Colonic mucosa (tissue), 4 donors: ENCODE measurements around the gene SUPT3H. TPM values are rescaled to one million over a fixed set of nuclear protein-coding genes. Genes with fewer than 3 reads are reported as not detected.
"Not testable (repeated sequence)": the region's sequence is repeated elsewhere in the genome, so short reads cannot be mapped to it uniquely, and the experiment has no call there.

Experiments
- DNase-seq: peaks from one replicate; pipeline ENCODE4 v3.0.0-alpha.2; 2020
- H3K27ac ChIP-seq: fragments of 200-600 bp; one replicate; pipeline ENCODE4 v1.8.0; 2021
- H3K27me3 ChIP-seq: fragments of 200-600 bp; one replicate; pipeline ENCODE4 v1.8.0; 2021
- H3K36me3 ChIP-seq: fragments of 200-600 bp; one replicate; pipeline ENCODE4 v1.8.0; 2021
- H3K4me1 ChIP-seq: fragments of 200-600 bp; one replicate; pipeline ENCODE4 v1.8.0; 2021; ENCODE audit warnings: mild to moderate bottlenecking
- H3K4me3 ChIP-seq: fragments of 200-600 bp; one replicate; pipeline ENCODE4 v1.8.0; 2021
- H3K9ac ChIP-seq, 2 donors: one replicate each; pipeline ENCODE4 v1.7.0; 2013; ENCODE audit warnings: control low read depth in 2 of 2, low read depth in 2 of 2, low read length in 2 of 2
- H3K9me3 ChIP-seq: fragments of 200-600 bp; one replicate; pipeline ENCODE4 v1.8.0; 2021
- intact Hi-C: fragments of 100-400 bp; cut with DNase I; formaldehyde crosslinking; loops from one replicate; pipeline ENCODE4 v1.14.1; 2022
- total RNA-seq, 2 donors: library from RNA; stranded (reverse); fragmentation: NEBNext Ultra II Directional in 1 of 2; extraction: Animal tissue kit (Norgen Biotek cat#: 25700) in 1 of 2; gene quantifications; one replicate each; pipeline ENCODE4 v1.2.1, GENCODE V29; 2021
- TF ChIP-seq, protein P1 (sequence below): fragments of 200-600 bp; IDR thresholded peaks from one replicate; pipeline ENCODE4 v1.8.0; 2022; ENCODE audit warnings: antibody characterized with exemption, mild to moderate bottlenecking
- donor health status: healthy.
- donor health status: DM: no; HTN: no; CAD: no.
- donor health status: DM: no; HTN: no; CAD: no.

Gene SUPT3H
- total RNA-seq, 2 donors from 2014 or later, result 3.4 to 4.1 TPM

- intact Hi-C loops, result no loop called here
- Histone ChIP-seq H3K27me3 (no peaks in the 10 kb centered on the region), H3K27ac (no peak overlapping the region), H3K36me3 (no peaks in the 10 kb centered on the region), H3K9ac (no peak overlapping the region), H3K4me3 (no peak overlapping the region), H3K9me3 (no peaks in the 10 kb centered on the region), H3K4me1 (no peaks in the 10 kb centered on the region)
- TF ChIP-seq, protein P1, sequence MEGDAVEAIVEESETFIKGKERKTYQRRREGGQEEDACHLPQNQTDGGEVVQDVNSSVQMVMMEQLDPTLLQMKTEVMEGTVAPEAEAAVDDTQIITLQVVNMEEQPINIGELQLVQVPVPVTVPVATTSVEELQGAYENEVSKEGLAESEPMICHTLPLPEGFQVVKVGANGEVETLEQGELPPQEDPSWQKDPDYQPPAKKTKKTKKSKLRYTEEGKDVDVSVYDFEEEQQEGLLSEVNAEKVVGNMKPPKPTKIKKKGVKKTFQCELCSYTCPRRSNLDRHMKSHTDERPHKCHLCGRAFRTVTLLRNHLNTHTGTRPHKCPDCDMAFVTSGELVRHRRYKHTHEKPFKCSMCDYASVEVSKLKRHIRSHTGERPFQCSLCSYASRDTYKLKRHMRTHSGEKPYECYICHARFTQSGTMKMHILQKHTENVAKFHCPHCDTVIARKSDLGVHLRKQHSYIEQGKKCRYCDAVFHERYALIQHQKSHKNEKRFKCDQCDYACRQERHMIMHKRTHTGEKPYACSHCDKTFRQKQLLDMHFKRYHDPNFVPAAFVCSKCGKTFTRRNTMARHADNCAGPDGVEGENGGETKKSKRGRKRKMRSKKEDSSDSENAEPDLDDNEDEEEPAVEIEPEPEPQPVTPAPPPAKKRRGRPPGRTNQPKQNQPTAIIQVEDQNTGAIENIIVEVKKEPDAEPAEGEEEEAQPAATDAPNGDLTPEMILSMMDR, result no peak
- DNase-seq, result no peak
These were observed 480.4 kb downstream of the SUPT3H start for GRCh38 chr6:44897316-44897715.

DNA sequence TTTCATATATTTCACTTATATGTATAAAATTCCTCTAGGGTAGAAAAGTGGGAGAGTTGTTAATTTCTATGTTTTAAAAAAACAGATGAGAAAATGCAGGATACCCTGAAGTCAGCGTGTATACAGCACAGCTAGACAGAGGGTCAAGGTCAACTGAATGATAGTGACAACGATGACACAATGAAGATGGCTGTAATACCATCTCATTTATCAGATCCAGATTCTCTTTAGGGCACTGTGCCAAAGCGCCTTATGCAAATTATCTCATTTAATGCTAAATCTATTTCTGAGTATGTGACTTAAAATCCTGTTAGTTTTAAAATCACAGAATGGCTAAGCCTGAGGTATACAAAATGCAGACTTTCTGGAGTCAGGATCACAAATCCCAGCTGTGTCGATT lies 481.0 kb downstream of the SUPT3H start:
- Histone ChIP-seq H3K27ac (no peak overlapping the region), H3K4me3 (no peak overlapping the region), H3K9ac (no peak overlapping the region), H3K9me3 (no peaks in the 10 kb centered on the region), H3K4me1 (no peaks in the 10 kb centered on the region), H3K36me3 (no peaks in the 10 kb centered on the region), H3K27me3 (no peaks in the 10 kb centered on the region)
- intact Hi-C loops, result no loop called here
- TF ChIP-seq, protein P1, result no peak
- DNase-seq, result no peak

DNA sequence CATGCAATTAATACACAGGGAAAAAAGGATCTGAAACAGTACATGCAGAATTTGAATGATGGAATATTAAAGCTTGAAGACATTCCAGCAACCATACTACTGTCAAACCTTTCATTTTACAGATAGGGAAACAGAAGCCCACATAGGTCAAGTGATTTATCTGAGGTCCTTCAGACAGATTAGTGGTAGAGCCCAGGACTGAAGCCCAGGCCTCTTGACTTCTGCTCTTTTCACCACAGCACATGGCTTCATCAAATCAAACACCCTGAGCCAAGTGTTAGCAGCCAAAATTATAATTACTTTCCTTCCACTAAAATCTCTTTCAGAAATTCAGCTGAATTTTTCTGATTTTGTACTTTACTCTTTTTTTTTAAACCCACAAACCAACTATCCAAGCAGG lies 485.2 kb downstream of the SUPT3H start:
- no peaks in the 10 kb centered on the region for H3K27me3 ChIP-seq
- no peak for DNase-seq
- intact Hi-C loops, result no loop called here
- TF ChIP-seq, protein P1, result no peak
- no peak overlapping the region for H3K4me3 ChIP-seq
- no peaks in the 10 kb centered on the region for H3K9me3 ChIP-seq
- H3K36me3 ChIP-seq, result no peaks in the 10 kb centered on the region
- H3K27ac ChIP-seq, result no peak overlapping the region
- no peak overlapping the region for H3K9ac ChIP-seq
- H3K4me1 ChIP-seq, result no peaks in the 10 kb centered on the region

DNA sequence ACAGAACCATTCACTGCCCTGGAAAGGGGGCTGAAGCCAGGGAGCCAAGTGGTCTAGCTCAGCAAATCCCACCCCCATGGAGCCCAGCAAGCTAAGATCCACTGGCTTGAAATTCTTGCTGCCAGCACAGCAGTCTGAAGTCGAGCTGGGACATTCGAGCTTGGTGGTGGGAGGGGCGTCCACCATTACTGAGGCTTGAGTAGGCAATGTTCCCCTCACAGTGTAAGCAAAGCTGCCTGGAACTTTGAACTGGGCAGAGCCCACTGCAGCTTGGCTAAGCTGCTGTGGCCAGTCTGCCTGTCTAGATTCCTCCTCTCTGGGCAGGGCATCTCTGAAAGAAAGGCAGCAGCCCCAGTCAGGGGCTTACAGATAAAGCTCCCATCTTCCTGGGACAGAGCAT lies 498.7 kb downstream of the SUPT3H start:
- H3K9ac ChIP-seq, H3K9me3 ChIP-seq, DNase-seq, H3K36me3 ChIP-seq, H3K27ac ChIP-seq, intact Hi-C loops, H3K4me1 ChIP-seq, H3K4me3 ChIP-seq, H3K27me3 ChIP-seq: not testable (repeated sequence)

GRCh38 chr6:44876638-44877037 lies 501.1 kb downstream of the SUPT3H start:
- H3K27ac ChIP-seq, DNase-seq, H3K4me1 ChIP-seq, H3K4me3 ChIP-seq, H3K36me3 ChIP-seq, H3K9ac ChIP-seq, intact Hi-C loops, H3K9me3 ChIP-seq, H3K27me3 ChIP-seq: not testable (repeated sequence)

DNA sequence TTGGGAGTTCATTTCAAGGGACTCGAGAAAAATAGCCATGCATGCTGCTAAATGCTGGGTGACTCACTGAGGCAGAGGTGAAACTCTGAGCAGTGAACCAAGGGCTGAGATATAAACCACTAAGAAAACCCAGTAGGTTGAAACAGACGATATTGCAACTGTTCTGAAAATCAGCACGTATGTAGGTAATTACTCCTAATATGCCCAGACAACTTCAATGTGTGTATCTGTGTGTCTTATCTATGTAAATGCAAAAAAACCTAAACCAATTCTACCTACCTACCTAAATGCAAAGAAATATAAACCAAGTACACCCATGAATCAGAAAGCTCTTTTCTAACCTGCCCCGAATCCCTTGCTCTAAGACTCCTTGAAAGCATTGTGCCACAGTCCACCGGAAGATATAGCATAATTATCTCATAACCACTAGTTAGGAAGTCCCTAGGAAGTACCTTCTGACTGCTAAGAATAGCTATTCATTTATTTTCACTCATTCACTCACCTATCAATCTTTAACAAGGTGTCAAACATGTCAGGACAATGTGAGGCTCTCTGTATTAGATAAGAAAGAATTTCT lies 508.3 kb downstream of the SUPT3H start:
- H3K9ac ChIP-seq, result no peak overlapping the region
- no peaks in the 10 kb centered on the region for H3K27me3 ChIP-seq
- DNase-seq, result no peak
- no peaks in the 10 kb centered on the region for H3K4me1 ChIP-seq
- no peaks in the 10 kb centered on the region for H3K36me3 ChIP-seq
- TF ChIP-seq, protein P1, result no peak
- H3K27ac ChIP-seq, result no peak overlapping the region
- H3K4me3 ChIP-seq, result no peak overlapping the region
- intact Hi-C loops, result no loop called here
- no peaks in the 10 kb centered on the region for H3K9me3 ChIP-seq

- TF ChIP-seq, protein P1, result no peak
- H3K27me3 ChIP-seq, result no peaks in the 10 kb centered on the region
- no peak overlapping the region for H3K27ac ChIP-seq
- intact Hi-C loops, result no loop called here
- no peaks in the 10 kb centered on the region for H3K36me3 ChIP-seq
- no peak for DNase-seq
- no peaks in the 10 kb centered on the region for H3K4me1 ChIP-seq
- no peak overlapping the region for H3K9ac ChIP-seq
- H3K4me3 ChIP-seq, result no peak overlapping the region
- no peaks in the 10 kb centered on the region for H3K9me3 ChIP-seq
These were observed 508.8 kb downstream of the SUPT3H start for GRCh38 chr6:44868910-44869309.
